ENCODE results near the gene ARAP2.

DNA sequence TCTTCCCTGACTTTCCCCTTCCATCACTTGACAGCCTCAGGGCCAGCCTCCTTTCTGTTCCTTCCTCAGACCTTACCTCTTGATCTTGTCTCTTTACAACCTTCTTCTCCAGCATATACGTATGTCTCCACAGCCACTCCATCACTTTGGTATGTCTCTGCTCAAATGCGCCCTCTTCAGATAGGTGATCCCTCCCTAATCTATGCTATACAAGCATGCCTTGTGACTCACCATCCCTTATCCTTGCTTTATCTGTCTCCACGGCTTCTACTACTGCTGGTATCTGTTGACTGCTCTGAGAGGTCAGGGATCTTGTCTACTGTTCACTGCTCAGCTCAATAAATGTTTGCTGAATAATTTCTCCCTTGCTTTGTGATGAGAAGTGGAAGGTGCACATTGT lies 9.0 kb downstream of the ARAP2 start:
- TF ChIP-seq CTCF (IDR thresholded peaks at IDR 0.05; ENCODE audit: low read depth, low read length, poor library complexity, severe bottlenecking), result no peak
- no peak for TF ChIP-seq EZH2phosphoT487 (IDR thresholded peaks at IDR 0.05; ENCODE audit: borderline replicate concordance, low read length)
